Lower leg skin (tissue), 4 donors: Measurements from ENCODE around the gene LTF. TPM values are rescaled to one million over a fixed set of nuclear protein-coding genes. Genes with fewer than 3 reads are reported as not detected.

Experiments used
- DNase-seq, 2 donors: peaks; one replicate each; pipeline ENCODE4 v3.0.0-alpha.2; 2019; ENCODE audit warnings: low spot score in 2 of 2
- H3K4me3 ChIP-seq: fragments of 200-600 bp; sonication (generic); 2 replicates; pipeline ENCODE4 v1.5.1; 2017; ENCODE audit warnings: mild to moderate bottlenecking, low read depth; ENCODE audit not compliant: poor library complexity, severe bottlenecking
- POLR2A ChIP-seq, 2 donors: fragments of 450-650 bp; IDR thresholded peaks; one replicate each; pipeline ENCODE4 v1.6.1; 2016 to 2017; ENCODE audit warnings: antibody characterized with exemption in 2 of 2, mild to moderate bottlenecking in 1 of 2, moderate library complexity in 1 of 2
- WGBS, 2 donors: methylation state at CpG; one replicate each; pipeline ENCODE4 v1.1.5; 2018; 5-methylcytosine and 5-hydroxymethylcytosine counted together
- intact Hi-C: fragments of 100-400 bp; cut with DNase I; formaldehyde crosslinking; loops from one replicate; pipeline ENCODE4 v1.15.0; 2023; ENCODE audit warnings: low total_unique reads
- total RNA-seq, 4 donors: library from RNA; depleted of rRNA; stranded (reverse); fragments of >200 nt; gene quantifications; one replicate each; pipeline ENCODE4 v1.1.0, GENCODE V29; 2016
- TF ChIP-seq, protein P1 (sequence below), 3 donors: fragments of 450-650 bp; IDR thresholded peaks; one replicate each; pipeline ENCODE4 v1.5.1; 2016; ENCODE audit warnings: antibody characterized with exemption in 3 of 3, mild to moderate bottlenecking in 3 of 3, moderate library complexity in 2 of 3

The LTF gene
- total RNA-seq, 4 donors from 2014 or later, result 0.91 to 3.9 (median 2.5) TPM

GRCh38 chr3:46492890-46493547 is 28.3 kb upstream of the LTF start:
- H3K4me3 ChIP-seq, result no peak overlapping the region
- intact Hi-C loops, result no loop called here
- WGBS, 2 donors, result 93% methylated on average over 6 of the region's 6 CpGs
- TF ChIP-seq, protein P1, sequence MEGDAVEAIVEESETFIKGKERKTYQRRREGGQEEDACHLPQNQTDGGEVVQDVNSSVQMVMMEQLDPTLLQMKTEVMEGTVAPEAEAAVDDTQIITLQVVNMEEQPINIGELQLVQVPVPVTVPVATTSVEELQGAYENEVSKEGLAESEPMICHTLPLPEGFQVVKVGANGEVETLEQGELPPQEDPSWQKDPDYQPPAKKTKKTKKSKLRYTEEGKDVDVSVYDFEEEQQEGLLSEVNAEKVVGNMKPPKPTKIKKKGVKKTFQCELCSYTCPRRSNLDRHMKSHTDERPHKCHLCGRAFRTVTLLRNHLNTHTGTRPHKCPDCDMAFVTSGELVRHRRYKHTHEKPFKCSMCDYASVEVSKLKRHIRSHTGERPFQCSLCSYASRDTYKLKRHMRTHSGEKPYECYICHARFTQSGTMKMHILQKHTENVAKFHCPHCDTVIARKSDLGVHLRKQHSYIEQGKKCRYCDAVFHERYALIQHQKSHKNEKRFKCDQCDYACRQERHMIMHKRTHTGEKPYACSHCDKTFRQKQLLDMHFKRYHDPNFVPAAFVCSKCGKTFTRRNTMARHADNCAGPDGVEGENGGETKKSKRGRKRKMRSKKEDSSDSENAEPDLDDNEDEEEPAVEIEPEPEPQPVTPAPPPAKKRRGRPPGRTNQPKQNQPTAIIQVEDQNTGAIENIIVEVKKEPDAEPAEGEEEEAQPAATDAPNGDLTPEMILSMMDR (IDR thresholded peaks at IDR 0.05), result no peak
- TF ChIP-seq POLR2A (IDR thresholded peaks at IDR 0.05), result no peak
- peak in 1 of 2 donors; percentile 13 for DNase-seq

DNA sequence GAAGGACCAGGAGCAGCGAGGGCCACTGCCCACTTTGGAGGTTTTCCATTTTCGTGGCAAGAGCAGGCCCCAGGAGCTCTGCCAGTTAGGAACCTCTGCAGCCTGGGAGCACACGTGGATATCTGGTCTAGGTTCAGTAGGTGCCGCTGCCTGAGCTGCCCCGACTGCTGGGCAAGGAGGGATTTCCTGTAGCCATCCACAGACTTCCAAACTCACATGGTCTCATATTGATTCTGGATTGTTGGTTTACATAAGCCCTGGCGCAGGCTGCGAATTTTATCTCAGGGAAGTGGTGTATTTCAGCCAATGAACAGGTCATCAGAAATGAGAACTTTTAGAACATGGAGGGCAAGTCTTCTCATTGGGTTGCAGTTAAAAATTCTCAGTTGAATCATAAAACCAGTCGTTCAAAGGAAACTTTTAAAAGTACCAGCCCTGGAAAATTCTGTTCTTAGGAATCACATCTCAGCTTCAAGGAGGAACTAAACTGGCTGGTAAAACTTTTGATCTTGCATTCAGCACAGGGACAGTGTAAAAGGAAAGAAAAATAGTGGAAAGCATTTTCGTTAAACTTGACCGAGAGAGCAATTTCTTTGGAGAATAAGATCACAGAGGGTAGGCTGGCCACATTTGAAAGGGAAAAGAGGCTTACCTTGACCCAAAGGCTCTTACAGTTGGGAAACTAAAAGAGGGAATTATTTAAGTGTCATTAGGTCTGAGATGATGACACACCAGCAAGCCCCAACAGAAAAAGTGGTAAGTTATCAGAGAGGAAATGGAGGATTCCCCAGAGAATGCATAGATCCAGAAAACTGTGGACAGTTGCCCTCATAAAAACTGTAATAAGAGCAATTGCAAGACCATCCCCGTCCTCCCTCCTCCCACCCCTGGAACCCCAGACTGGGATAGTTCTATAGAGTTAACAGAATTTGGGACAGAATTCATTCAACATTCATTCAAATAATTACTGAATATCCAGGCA is 26.7 kb upstream of the LTF start:
- DNase-seq, result peak in 1 of 2 donors; percentile 58
- WGBS, 2 donors, result 74 to 83% methylated on average over 11 of the region's 11 CpGs
- no peak overlapping the region for H3K4me3 ChIP-seq
- intact Hi-C loops, result no loop called here
- TF ChIP-seq, protein P1 (IDR thresholded peaks at IDR 0.05), result no peak
- TF ChIP-seq POLR2A (IDR thresholded peaks at IDR 0.05), result no peak

GRCh38 chr3:46490338-46491084 is 25.8 kb upstream of the LTF start:
- peak in 1 of 2 donors; percentile 73 for DNase-seq
- no peak overlapping the region for H3K4me3 ChIP-seq
- 69 to 73% methylated on average over 6 of the region's 6 CpGs for WGBS, 2 donors
- no peak for TF ChIP-seq POLR2A (IDR thresholded peaks at IDR 0.05)
- TF ChIP-seq, protein P1 (IDR thresholded peaks at IDR 0.05), result no peak
- intact Hi-C loops, result no loop called here

- intact Hi-C loops, result loop anchor here (10.0 kb wide), 1 partner anchor 145 kb away; no protein-coding TSS in a partner anchor
- TF ChIP-seq, protein P1 (IDR thresholded peaks at IDR 0.05), result no peak
- TF ChIP-seq POLR2A (IDR thresholded peaks at IDR 0.05), result no peak
- no peak overlapping the region for H3K4me3 ChIP-seq
- 80 to 88% methylated on average over 1 of the region's 1 CpG for WGBS, 2 donors
- no peak for DNase-seq
Observed at GRCh38 chr3:46489875-46490274, 25.2 kb upstream of the LTF start.

- WGBS, 2 donors, result 83% methylated on average over 1 to 4 of the region's 4 CpGs
- H3K4me3 ChIP-seq, result no peak overlapping the region
- peak in 1 of 2 donors; percentile 48 for DNase-seq
- TF ChIP-seq POLR2A (IDR thresholded peaks at IDR 0.05), result no peak
- TF ChIP-seq, protein P1 (IDR thresholded peaks at IDR 0.05), result no peak
- intact Hi-C loops, result loop anchor here (10.0 kb wide), 1 partner anchor 145 kb away; no protein-coding TSS in a partner anchor
Observed at GRCh38 chr3:46489381-46489780, 24.7 kb upstream of the LTF start.
